ENCODE data around the gene COL4A2.

DNA sequence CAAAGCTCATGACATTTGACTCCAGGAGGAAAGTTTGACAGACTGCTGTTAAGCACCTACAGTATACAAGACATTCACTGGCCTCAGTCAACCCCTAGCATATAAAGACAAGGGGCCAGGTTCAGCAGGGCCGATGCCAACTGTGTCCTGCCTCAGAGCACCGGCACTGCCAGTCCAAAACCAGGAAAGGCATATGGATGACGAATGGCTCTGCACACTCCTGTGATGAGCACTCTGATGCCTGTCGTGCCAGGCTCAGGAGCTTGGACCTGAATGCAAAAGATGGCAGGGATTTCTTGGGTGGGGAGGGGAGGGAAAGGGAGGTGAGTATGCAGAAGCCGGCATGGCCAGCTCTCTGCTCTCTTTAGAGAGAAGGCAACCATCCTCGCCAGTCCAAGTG lies 39.0 kb upstream of the COL4A2 start:
- TF ChIP-seq CTCF (IDR thresholded peaks at IDR 0.05) (no peak), POLR2A (IDR thresholded peaks at IDR 0.05) (no peak)

Measured in right lobe of liver (tissue), 4 donors.